ELR (cell line): Measurements from ENCODE around the gene CBFA2T2.

Experiments used
- DNase-seq: peaks from one replicate; pipeline ENCODE4 v3.0.0-alpha.2; 2015; ENCODE audit warnings: low read depth

Gene CBFA2T2

DNA sequence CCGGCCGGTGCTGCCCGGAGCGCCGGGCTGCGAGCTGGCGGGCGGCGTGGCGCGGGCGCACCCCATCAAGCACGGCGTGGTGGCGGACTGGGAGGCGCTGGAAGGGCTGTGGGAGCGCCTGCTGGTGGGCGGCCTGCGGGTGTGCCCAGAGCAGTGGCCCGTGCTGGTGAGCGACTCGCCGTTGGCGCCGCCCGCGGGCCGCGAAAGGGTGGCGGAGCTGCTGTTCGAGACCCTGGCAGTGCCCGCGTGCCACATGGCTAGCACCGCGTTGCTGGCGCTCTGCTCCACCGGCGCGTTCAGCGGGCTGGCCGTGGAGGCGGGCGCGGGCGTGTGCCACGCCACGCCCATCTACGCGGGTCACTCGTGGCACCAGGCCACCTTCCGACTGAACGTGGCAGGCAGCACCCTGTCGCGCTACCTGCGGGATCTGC lies 177.4 kb downstream of the CBFA2T2 start:
- no peak for DNase-seq

DNA sequence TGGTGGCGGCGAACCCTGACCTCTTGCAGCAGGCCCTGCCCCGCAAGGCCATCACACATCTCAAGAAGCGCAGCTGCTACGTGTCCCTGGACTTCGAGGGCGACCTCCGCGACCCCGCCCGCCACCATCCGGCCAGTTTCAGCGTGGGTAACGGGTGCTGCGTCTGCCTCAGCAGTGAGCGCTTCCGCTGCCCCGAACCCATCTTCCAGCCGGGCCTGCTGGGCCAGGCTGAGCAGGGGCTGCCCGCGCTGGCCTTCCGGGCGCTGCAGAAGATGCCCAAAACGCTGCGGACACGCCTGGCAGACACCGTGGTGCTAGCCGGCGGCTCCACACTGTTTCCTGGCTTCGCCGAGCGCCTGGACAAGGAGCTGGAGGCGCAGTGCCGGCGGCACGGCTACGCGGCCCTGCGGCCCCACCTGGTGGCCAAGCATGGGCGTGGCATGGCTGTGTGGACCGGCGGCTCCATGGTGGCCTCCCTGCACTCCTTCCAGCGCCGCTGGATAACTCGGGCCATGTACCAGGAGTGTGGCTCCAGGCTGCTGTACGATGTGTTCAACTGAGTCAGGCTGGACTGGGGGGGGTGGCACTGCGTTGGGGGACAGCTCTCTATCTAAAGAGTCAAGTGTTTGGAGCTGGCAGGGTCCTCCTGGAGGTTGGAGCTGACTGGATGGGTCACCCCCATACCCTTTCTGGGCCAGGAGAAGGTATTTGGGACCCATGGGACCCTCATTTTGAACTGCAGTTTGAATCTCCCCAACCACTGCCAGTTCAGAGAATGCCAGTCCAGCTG lies 178.0 kb downstream of the CBFA2T2 start:
- peak; percentile 90 for DNase-seq

DNA sequence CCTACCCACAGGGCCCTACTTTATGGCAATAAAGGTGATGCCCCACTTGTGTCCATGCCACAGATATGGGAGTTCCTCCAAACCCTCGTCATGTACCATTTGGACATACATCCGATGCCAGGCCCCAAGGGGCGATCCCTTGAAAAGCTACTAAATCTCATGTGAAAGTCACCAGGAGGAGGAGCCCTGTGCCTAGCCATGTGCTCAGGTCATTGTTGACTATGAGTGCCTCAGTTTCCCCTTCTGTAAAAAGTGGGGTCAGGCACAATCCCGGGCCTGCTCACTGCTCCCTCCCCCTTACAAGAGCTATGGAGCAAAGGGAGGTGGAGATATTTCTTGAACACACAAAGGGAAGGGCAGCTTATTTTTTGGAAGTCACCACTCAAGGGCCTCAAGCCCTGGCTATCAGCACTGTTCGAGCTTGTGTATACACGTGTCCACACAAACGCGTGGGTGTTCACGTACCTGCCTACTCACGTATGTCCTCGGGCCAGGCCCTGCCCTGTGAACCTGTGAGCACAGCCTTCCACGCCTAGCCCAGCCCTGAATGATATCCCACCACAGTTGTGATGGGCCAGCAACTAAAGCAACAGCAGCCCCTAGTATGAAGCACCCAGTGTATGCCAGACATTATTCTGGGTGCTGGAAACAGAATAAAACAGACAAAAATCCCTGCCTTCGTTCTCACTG lies 178.7 kb downstream of the CBFA2T2 start:
- DNase-seq, result no peak

DNA sequence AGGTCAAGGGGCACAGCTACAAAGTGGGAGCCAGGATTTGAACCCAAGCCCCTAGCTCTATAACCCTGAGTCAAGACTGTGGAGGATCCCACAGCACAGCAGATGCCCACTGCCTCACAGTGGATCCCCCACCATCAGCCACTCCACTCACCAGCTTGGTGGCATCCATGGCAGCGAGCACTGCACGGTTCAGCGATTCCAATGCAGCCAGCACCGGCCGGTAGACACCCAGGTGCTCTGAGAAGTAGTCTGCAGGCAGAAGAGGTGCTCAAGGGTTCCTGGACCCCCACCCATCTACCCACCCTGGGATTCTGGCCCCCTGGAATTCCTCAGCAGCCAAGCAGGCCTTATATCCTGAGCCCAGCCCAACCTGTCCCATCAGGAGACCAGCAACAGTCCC lies 179.3 kb downstream of the CBFA2T2 start:
- DNase-seq, result no peak

DNA sequence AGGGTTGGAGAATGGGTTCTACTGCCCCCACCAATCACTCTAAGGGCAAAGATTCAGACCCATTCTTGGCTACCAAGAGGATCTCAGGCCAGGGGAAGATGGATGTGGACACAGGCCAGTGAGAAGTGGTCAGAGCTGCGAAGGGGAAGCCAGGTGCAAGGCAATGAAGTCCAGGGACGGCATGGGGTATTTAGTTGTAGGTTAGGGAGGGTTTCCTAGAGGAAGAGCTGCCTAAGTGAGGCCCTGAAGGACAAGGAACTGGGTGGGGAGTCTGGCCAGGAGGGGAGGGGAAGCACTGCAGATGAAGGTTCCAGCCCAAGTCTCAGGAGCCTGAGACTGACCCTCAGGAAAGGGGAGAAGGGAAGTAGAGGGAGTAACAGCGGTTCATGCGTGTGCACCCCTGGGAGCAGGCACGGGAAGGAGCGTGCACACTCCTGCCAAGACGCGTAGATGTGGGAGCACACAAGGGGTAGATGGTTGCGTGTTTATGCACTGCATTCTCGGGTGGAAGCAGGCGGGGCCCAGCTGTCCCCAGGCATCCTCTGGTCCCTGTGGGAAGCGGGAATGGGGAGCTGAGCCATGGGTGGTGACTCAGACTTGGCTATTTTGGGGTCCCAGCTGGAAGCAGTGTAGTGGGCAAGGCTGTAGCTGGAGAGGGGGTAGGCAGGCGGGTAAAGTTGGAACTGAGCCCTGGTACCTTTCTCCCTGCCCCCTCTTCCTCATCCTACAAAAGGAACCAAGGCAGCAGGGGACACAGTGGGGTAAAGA lies 180.2 kb downstream of the CBFA2T2 start:
- no peak for DNase-seq

DNA sequence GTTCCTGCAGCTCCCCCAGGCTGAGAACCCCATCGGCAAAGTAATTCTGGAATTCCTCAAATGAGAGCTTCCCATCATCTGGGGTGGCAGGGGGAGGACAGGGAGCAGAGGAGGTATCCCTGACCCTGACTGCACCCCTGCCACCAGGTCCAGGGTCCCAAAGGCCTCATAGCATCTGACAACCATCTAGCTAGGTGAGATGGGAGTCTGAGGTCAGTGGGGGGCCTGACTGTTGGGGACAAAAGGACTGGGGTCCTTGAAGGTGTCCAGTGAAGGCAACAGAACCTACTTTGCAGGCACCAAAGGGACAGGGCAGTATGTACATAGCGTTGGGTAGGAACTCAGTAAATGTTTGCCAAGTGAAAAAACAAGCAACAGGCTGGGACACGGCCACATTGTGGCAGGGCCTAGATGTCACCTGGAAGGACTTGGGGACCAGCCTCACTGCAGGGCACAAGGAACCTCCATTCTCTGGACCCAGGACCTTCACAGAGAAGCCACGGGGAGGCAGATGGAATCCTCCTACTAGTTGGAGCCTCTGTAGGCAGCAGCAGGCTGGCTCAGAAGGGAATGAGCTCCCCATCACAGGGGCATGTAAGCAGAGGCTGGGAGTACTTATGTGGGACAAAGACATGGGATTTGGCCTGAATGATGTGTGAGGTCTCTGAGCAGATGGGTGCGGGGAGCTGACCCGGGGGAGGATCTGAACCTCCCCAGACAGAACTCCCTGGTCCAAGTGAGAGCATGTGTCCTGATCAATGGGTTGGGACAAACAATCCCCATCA lies 181.0 kb downstream of the CBFA2T2 start:
- DNase-seq, result no peak

DNA sequence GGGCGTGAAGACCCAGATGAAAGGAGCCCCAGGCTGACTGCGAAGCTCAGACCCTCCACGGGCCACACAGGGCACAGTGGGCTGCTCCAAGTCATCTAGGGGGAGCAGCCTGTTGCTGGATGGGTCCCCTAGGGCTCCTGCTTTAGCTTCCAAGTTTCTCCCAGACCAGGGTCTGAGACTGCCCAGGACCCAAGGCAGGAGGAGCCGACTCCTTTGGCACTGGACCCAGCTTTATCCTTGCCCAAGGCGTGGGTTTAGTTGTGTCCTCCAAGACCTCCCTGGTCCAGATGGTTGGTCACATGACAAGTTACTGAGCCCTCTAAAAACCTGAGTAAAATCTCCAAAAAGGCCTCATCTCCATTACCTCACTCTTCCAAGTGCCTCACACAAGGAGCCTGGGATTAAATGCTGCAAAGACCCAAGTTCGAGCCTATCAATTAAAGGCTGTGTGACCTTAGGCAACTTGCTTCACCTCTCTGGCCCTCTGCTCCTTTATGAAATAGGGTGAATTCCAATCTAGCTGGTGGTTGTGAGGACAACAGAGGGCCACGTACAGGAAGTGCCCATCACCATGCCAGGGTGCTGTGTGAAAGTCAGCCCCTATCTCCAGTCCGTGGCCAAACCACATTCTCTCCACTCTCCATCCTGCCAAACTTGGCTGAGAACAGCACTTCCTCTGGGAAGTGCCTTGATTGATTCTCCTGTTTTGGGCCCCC lies 181.8 kb downstream of the CBFA2T2 start:
- DNase-seq, result no peak

DNA sequence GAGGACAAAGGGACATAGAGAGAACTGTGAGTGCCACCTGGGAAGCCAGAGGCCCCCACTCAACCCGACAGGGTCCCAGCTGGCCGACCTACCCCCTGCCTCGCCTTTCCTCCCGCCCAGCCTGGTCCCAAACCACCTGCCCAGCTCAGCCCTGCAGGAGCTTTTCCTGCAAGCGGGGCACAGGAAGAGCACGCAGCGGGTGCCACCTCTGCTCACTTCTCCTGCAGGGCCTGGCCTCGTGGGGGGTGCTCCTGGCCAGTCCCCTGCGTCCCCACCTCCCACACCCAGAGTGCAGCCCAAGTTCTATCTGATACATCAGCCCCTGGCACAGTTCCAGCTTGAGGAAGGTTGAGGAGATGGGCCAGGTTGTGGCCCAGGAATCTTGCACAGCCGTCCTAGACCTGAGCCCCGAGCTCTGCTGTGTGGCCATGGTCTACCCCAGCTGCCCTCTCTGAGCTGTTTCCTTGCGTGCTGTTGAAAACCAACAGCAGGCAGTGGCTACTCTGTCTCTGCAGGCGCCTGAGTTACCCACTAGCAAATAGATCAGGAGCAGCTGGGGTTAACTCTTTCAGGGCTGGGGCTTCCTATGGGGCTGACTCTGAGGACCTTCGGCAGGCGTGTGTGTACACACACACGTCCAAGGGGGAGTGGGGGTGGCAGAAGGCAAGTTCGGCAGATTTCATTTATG lies 182.7 kb downstream of the CBFA2T2 start:
- DNase-seq, result no peak

DNA sequence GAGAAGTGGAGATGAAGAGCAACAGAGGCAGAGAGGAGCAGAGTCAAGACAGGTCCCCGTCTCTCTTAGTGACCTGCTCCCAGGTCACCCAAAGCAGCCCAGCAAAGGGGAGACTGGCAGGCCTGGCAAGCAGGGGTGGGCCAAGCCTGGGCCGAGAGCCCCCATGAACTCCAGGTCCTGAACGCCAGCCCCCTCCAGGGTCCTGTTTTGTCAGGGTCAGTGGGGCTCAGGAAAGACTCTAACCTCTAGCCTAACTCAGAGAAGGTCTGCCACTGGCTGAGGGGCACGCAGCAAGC lies 183.2 kb downstream of the CBFA2T2 start:
- no peak for DNase-seq

DNA sequence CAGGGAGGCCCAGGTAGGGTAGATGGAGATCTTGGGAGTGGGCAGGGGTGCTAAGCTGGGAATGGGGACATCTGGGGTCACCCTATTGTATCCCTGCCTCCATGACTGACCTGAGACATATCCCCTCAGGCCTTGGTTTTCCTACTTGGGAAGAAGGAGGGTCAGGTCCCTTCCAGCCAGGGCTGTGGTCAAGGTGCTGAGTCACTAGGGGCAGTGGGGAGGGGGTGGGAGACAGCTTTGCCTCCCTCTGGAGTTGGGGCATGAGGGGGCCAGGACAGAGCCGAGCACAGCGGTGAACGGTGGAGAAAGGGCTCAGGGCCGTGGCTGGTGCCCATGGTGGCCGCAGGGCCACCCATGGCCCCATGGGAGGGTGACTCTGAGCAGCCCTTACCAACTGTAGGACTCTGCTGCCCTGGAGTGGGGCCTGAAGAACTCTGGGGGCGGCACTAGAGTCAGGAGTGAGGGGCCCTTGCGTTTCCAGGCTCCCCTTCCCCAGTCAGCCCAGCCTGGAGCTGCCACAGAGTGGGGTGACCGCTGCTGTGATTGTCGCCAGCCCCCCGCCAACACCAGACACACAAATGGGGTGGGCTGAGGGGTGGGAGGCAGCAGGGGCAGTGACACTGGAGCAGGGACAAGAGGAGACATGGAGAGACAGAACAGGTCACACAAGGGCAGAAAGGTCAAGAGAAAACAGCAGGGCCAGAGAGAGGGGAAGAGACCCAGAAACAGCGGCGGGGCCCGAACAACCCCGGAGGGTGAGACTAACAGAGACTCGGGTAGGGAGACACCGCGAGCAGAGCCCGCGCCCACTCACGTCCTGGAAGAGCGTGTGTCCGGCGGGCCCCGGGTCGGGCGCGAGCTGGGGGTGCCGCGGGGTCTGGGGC lies 183.8 kb downstream of the CBFA2T2 start:
- DNase-seq, result peak; percentile 74

DNA sequence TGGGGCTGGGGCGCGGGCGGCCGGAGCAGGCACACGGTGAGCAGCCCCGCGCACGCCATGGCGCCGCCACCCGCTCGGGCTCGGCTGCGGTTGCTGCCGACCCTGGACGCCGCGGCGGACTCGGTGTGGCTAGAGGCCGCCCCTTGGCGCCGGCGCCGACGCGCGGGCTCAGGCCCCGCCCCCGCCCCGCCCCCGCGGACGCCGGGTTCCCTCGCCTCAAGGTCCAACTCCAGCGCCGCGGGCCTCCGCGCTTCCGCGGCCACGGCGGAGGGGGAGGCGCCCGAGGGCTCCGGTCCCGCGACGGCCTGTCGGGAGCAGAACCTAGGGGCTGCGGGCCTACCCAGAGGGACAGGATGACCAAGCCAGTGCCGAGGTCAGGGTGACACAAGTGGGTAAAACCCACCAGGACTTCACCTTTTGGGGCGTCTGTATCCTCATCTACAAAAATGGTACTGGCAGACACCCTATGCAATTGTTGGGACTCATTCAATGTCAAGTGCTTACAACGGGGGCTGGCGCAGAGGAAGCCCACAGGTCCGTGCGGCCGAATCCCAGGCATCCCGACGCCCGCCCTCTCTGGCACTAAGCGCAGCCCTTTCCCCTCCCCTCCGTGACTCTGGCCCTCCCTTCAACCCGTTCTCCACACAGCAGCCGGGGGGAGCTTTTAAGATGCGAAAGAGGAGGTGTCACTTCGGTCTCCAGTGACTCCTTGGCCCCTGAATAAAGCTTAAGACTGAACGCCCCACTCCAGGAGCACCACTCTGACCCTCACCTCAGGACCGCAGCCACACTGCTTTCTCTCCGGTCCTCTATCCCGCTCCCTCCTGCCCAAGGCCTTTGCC lies 184.6 kb downstream of the CBFA2T2 start, which contains the start of gene NECAB3:
Gene NECAB3, minus strand, starts transcription at position 135 of the 842 bp plus-strand sequence. Its CDS starts 76 bp downstream, at position 59.
- DNase-seq, result peak; percentile 84

DNA sequence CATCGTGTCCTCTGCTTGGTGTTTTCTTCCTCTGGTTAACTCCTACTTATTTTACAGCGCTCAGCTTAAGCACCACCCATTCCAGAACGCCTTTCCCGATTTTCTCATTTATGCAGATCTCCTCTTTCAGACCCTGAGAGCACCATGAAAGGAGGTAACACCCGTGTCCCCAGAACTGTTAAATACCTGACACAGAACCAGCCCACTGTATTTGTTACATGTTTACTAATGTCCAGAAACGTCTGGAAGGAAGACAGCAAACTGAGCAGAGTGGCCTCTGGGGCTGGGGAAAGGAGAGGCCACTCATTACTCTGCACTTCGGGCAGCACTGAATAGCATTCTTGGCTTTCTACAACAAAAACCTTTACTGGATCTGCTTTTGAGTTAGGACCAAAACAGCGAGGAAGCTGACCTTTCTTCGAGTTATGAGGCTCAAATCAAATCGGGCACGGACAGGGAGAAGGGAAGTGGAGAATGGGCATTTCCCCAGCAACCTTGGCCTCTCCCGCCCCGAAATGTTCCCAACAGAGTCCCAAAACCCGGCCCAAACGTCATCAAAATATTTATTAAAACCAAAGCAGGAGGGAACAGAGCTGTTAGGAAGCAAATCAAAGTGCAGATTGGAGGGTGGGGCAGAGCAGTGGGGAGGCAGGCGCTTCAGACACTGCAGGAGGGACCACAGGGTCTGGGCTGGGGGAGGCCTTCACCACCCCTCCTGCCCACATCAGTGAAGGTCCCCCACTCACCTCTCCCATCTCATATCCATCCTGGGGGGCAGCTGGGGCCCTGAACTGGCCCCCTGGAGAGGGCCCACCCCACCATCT lies 185.5 kb downstream of the CBFA2T2 start:
- DNase-seq, result peak; percentile 39

DNA sequence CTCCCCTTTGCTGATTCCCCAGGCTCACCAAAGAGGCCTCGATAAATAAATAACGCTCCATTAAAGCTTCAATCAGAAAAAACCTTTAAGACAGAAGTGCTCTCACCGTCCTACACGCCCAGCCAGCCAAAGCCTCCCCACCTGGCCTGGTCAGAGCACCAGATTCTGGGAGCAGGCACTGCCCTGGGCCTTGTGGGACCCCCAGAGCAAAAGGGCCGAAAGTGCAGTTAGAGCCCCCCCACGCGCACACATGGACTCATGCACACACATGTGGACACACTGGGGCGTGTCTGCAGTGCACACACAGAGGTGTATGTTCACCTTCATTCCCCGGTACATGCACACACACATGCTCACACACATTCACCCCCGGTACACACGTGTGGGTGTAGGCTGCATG lies 186.2 kb downstream of the CBFA2T2 start:
- DNase-seq, result no peak

DNA sequence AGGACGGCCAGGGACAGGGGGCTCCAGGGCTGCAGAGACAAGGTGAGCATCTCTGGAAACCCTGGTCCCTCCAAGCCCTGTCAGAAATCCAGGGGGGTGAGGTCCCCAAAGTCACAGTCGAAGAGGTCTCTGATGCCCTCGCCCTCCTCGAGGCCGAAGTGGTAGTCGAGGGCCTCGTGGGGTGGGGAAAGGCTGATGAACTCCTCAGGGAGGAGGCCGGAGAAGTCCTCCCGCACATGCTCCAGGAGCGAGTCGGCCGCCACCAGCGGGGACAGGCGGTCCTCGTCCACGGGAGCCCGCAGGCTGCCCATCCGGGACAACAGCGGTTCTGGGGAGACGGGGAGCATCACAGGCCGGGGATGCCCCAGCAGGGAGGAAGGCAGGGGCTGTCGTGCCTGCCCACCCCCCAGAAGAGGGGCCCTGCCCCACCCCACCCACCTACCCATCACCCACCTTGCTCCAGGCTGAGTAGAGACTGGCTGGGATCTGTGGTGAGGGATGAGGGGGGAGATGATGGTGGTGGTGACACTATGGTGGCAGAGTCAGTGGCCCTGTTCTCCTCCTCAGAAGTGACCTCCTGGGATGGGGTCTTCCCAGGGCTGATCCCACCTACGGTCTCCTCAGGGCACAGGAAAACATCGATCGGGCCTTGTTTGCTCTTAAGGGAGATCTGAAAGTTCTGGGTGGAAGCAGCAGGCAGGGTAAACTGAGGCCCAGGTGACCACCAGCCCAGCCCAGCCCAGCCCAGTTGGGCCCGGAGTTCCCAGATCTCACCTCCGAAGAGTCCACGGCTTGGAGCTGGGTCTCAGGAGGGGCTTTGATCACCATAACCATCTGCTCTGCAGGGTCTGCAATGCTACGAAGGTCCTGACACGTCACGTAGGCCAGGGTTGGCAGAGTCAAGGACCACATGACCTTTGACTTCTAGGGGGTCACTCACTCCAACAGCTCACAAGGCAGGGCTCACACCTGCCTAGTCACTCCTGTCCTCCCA lies 187.1 kb downstream of the CBFA2T2 start:
- DNase-seq, result no peak

DNA sequence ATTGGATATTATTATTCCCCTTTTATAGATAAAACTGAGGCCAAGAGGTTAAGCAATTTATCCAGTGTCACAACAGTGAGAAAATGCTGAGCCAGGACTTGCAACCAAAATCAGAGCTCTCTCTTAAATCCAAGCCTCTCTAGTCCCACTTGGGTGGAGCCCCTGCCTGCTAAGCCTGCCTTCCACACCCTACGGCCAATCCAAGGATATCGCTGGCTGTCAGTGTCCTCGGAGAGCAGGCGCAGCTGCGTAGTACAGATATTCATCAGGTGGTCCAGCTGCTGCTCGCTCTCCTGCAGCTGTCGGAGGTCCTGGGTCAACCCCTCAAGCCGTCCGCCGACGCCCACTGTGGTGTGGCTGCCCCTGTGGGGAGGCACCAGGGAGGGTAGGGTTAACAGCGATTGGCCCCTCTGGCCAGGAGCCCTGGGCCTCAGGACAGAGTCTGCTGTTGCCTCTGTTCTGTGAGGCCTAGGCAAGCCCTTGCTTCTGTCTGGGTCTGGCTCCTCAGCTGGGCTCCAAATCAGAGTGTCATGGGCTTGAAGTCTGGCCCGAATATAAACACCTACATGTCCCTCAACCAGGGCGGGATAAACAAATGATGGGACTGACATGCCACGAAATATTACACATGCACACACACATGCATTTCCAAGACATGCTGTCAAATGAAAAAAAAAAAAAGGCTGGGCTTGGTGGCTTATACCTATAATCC lies 188.3 kb downstream of the CBFA2T2 start:
- no peak for DNase-seq
